Endothelial cell (in vitro differentiated cells): ENCODE results near the gene BARD1. TPM values are rescaled to one million over a fixed set of nuclear protein-coding genes. Genes with fewer than 3 reads are reported as not detected.

Experiments
- DNase-seq: peaks from one replicate; pipeline ENCODE4 v3.0.0; 2021; ENCODE audit warnings: low spot score
- H3K27ac Mint-ChIP-seq: one replicate; pipeline ENCODE4 v1.8.0; 2021; ENCODE audit warnings: mixed read lengths, inconsistent platforms; ENCODE audit not compliant: unreplicated experiment
- H3K27me3 Mint-ChIP-seq: one replicate; pipeline ENCODE4 v1.8.0; 2021; ENCODE audit warnings: mild to moderate bottlenecking, moderate library complexity, mixed read lengths, inconsistent platforms; ENCODE audit not compliant: unreplicated experiment
- H3K36me3 Mint-ChIP-seq: one replicate; pipeline ENCODE4 v1.8.0; 2021; ENCODE audit warnings: mild to moderate bottlenecking, low read depth, mixed read lengths, inconsistent platforms; ENCODE audit not compliant: unreplicated experiment
- H3K4me1 Mint-ChIP-seq: one replicate; pipeline ENCODE4 v1.8.0; 2021; ENCODE audit warnings: mild to moderate bottlenecking, mixed read lengths, inconsistent platforms; ENCODE audit not compliant: unreplicated experiment
- H3K4me3 Mint-ChIP-seq: one replicate; pipeline ENCODE4 v1.8.0; 2021; ENCODE audit warnings: mild to moderate bottlenecking, mixed read lengths, inconsistent platforms; ENCODE audit not compliant: unreplicated experiment
- H3K9me3 Mint-ChIP-seq: one replicate; pipeline ENCODE4 v1.8.0; 2021; ENCODE audit warnings: mixed read lengths, inconsistent platforms; ENCODE audit not compliant: unreplicated experiment
- total RNA-seq: library from RNA; stranded (reverse); fragmentation: NEBNext Ultra II Directional; extraction: Animal tissue kit (Norgen Biotek cat#: 25700); gene quantifications from one replicate; pipeline ENCODE4 v1.2.1, GENCODE V29; 2021; ENCODE audit not compliant: unreplicated experiment
- TF ChIP-seq, protein P1 (sequence below): fragments of 200-600 bp; sonication (generic); IDR thresholded peaks from one replicate; pipeline ENCODE4 v1.5.0; 2021; ENCODE audit warnings: antibody characterized with exemption; ENCODE audit not compliant: unreplicated experiment

Gene BARD1
- total RNA-seq, 1 donor from 2014 or later: 22.0 TPM

DNA sequence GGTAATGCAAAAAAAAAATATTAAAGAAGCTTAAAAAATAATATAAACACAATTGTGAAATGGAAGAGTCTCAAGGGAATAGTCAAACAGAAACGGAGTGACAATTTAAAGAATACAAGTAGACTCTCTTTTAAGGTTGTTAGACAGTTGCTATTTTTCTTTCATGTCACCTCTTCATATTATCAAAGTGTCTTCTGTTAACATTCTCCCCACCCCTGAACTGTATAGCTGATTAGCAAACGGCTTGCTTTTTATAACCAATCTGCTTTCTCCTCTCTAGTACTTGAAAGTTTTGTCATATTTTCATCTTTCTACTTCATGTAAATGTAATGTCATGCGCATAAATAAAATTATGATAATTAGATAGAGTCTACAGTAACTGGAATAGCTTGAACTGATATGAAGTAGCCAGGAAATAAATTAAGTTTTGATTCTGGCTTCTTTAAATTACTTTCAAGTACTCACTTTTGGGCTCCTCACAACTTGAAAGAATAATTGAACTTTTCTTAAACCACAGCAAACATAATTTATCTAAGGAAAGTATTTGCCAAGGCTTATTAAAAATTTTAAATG is 37.0 kb downstream of the BARD1 start:
- Mint-ChIP-seq H3K27ac (no peak overlapping the region), H3K9me3 (no peaks in the 10 kb centered on the region), H3K27me3 (no peaks in the 10 kb centered on the region), H3K4me3 (no peak overlapping the region), H3K36me3 (peaks cover 11% of the 10 kb centered on the region), H3K4me1 (no peaks in the 10 kb centered on the region)
- TF ChIP-seq, protein P1, sequence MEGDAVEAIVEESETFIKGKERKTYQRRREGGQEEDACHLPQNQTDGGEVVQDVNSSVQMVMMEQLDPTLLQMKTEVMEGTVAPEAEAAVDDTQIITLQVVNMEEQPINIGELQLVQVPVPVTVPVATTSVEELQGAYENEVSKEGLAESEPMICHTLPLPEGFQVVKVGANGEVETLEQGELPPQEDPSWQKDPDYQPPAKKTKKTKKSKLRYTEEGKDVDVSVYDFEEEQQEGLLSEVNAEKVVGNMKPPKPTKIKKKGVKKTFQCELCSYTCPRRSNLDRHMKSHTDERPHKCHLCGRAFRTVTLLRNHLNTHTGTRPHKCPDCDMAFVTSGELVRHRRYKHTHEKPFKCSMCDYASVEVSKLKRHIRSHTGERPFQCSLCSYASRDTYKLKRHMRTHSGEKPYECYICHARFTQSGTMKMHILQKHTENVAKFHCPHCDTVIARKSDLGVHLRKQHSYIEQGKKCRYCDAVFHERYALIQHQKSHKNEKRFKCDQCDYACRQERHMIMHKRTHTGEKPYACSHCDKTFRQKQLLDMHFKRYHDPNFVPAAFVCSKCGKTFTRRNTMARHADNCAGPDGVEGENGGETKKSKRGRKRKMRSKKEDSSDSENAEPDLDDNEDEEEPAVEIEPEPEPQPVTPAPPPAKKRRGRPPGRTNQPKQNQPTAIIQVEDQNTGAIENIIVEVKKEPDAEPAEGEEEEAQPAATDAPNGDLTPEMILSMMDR: no peak
- no peak for DNase-seq

DNA sequence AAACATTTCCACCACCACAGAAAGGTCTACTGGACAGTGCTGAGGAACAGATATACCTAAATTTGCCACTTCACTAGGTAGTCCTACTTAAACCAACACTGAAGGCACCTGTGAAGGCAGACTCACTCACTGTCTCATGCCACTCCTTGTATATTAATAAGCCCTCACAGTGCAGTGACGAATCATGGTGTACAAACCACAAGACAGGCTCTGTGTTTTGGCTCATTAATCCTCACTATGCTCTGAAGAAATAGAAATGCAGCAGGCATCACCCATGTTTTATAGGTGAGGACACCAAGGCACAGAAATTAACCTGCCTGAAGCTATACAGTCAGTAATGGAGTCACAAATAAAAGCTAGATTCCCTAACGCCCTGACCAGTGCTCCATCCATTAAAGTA is 44.3 kb downstream of the BARD1 start:
- TF ChIP-seq, protein P1: no peak
- Mint-ChIP-seq H3K27ac (no peak overlapping the region), H3K36me3 (peaks cover 4% of the 10 kb centered on the region), H3K27me3 (no peaks in the 10 kb centered on the region), H3K4me1 (no peaks in the 10 kb centered on the region), H3K4me3 (no peak overlapping the region), H3K9me3 (no peaks in the 10 kb centered on the region)
- no peak for DNase-seq

DNA sequence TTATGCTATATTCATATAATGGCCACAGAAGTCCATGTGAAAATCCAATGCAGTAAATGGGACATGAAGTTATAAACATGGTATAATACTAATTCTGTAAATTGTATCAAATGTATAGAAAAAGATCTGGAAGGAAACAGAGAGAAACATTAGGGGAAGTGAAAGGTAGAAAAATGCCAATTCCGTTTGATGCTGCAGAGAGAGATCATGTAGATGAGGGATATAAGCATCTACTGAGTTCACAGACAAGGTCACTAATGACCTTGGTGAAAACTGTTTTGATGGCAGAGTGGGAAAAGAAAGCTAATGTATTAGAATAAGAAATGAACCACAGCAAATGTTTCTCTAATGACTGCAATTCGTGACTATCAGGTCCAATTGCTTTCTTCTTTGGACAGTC is 56.0 kb downstream of the BARD1 start:
- H3K4me3 Mint-ChIP-seq: no peak overlapping the region
- H3K27me3 Mint-ChIP-seq: peaks cover 1% of the 10 kb centered on the region
- peaks cover 8% of the 10 kb centered on the region for H3K36me3 Mint-ChIP-seq
- DNase-seq: no peak
- H3K27ac Mint-ChIP-seq: no peak overlapping the region
- H3K9me3 Mint-ChIP-seq: no peaks in the 10 kb centered on the region
- TF ChIP-seq, protein P1: no peak
- no peaks in the 10 kb centered on the region for H3K4me1 Mint-ChIP-seq

DNA sequence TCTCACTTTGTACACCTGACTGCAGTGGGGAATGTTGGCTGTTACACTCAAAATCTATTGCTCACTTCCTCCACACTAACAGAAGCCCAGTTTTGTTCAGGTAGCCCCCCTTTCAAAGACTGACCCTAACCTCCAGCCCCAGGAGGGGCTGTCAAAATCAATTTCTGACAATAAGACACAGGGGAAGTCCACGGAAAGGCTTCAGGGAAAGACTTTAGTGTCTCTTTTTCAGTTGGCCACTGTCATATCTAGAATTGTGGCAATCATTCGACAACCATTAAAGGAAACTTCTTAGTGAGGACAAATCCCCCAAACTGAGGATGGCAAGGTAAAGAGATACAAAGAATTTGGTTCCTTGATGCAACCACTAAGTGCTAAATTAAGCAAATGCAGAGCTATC is 59.0 kb downstream of the BARD1 start:
- no peak for DNase-seq
- H3K4me3 Mint-ChIP-seq: no peak overlapping the region
- H3K4me1 Mint-ChIP-seq: no peaks in the 10 kb centered on the region
- H3K36me3 Mint-ChIP-seq: peaks cover 5% of the 10 kb centered on the region
- H3K27me3 Mint-ChIP-seq: peaks cover 1% of the 10 kb centered on the region
- H3K9me3 Mint-ChIP-seq: no peaks in the 10 kb centered on the region
- TF ChIP-seq, protein P1: no peak
- H3K27ac Mint-ChIP-seq: no peak overlapping the region

DNA sequence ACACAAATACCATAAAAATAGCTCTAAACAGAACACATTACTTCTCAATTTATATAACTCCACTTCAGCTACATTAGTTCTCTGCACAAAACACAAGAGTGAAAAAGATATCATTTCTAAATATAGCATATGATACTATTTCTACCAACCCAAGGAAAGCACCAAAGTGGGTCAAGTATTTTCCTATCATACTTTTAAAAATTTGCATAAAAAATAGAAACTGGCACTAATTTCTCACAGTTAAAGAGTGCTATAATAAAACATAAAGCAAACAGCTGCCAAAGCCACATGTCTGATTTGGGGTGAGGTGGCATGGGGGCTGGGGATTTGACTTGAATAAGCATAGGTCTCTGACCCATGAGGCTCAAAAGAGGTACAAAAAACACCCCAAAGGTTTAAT is 61.5 kb downstream of the BARD1 start:
- H3K27ac Mint-ChIP-seq: no peak overlapping the region
- H3K9me3 Mint-ChIP-seq: no peaks in the 10 kb centered on the region
- no peak for DNase-seq
- TF ChIP-seq, protein P1: no peak
- H3K4me1 Mint-ChIP-seq: no peaks in the 10 kb centered on the region
- H3K4me3 Mint-ChIP-seq: no peak overlapping the region
- H3K27me3 Mint-ChIP-seq: peaks cover 1% of the 10 kb centered on the region
- peaks cover 5% of the 10 kb centered on the region for H3K36me3 Mint-ChIP-seq
